ENCODE results near the gene TXN2. TPM values are rescaled to one million over a fixed set of nuclear protein-coding genes. Genes with fewer than 3 reads are reported as not detected.
A peak's percentile ranks its signal among the peaks of the same experiment; 100 is the strongest.

Gene TXN2
- total and polyA plus RNA-seq, 3 donors from 2014 or later: 92.4 to 141 (median 95.6) TPM

DNA sequence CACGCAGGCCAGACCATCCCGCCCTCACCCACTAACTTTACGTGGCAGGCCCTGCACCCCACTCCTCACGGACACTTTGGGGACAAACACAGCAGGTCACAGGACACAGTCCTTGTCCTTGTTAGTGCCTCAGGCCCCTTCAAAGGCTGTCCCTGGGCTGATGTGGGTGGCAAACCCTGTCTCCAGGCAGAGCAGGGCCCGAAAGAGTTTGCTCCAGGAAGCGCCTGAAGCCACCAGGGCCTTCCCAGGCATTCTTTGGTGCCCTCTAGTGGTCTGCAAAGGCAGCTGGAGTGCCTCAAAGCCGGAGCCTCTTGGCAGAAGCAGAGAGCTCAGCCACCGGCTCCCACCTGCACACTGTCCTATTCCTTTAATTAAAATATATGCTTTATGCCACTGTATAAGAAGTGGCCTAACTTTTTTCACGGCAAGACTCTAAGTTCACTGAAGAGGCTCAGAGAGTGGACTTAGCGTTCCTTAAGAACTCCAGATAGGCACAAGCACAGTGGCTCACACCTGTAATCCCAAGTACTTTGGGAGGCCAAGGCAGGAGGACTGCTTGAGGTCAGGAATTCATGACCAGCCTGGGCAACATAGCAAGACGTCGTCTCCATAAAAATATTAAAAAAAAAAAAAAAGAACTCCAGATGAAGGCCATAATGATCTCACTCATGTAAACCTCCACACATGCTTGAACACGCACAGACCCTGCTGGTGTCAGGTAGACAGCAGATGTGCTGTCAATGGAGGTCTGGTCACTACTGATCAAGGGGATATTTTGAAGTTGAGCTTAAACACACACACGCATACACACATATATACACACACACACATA is 11.1 kb downstream of the TXN2 start:
- Histone ChIP-seq H3K36me3 (ENCODE audit: low read depth, missing control alignments) (peaks cover 1% of the 10 kb centered on the region), H3K27me3 (no peaks in the 10 kb centered on the region), H3K9me3 (no peaks in the 10 kb centered on the region), H3K4me3 (no peak overlapping the region), H3K27ac (peak overlapping the region; percentile 50 to 60), H3K4me1 (peaks cover 12% of the 10 kb centered on the region)
- 43 to 54% methylated on average over 11 to 14 of the region's 14 CpGs for WGBS, 2 donors
- peak; percentile 85 for DNase-seq
- no peak for TF ChIP-seq POLR2A (IDR thresholded peaks at IDR 0.05)
- TF ChIP-seq, protein P1, sequence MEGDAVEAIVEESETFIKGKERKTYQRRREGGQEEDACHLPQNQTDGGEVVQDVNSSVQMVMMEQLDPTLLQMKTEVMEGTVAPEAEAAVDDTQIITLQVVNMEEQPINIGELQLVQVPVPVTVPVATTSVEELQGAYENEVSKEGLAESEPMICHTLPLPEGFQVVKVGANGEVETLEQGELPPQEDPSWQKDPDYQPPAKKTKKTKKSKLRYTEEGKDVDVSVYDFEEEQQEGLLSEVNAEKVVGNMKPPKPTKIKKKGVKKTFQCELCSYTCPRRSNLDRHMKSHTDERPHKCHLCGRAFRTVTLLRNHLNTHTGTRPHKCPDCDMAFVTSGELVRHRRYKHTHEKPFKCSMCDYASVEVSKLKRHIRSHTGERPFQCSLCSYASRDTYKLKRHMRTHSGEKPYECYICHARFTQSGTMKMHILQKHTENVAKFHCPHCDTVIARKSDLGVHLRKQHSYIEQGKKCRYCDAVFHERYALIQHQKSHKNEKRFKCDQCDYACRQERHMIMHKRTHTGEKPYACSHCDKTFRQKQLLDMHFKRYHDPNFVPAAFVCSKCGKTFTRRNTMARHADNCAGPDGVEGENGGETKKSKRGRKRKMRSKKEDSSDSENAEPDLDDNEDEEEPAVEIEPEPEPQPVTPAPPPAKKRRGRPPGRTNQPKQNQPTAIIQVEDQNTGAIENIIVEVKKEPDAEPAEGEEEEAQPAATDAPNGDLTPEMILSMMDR (IDR thresholded peaks at IDR 0.05): peak; percentile 77 to 90 (median 85)
- intact Hi-C loops (cut with DNase I; ENCODE audit: low total_unique reads): loop anchor here (5.0 kb wide), 1 partner anchor 168 kb away; no protein-coding TSS in a partner anchor

DNA sequence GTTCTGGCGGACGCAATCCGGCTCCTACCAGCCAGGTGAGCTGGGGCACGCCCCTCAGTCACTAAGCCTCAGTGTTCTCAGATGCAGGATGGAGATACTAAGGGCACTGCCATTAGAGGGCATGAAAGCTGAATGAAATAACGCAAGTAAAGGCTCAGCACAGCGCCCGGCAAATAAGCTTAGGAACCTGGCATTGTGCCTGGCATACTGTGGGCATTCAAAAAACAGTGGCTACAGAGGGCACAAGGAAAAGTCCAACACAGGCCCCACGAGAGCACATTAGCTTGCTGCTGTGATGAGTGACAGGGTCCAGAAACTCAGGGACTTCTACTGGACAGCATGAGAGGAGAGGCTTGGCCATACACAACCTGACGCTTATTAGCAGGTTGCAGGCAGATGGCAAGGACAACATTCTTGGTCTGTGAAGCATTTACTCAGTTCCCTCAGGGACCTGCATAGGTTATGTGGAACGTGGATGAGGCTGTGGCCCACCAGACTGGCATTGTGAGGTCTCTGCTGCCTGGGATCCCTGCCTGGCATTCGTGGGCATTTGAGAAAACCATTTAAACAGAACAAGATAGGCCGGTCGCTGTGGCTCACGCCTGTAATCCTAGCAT is 12.2 kb downstream of the TXN2 start:
- intact Hi-C loops (cut with DNase I; ENCODE audit: low total_unique reads): no loop called here
- no peaks in the 10 kb centered on the region for H3K27me3 ChIP-seq
- peaks cover 18% of the 10 kb centered on the region for H3K4me1 ChIP-seq
- no peak overlapping the region for H3K4me3 ChIP-seq
- H3K36me3 ChIP-seq (ENCODE audit: low read depth, missing control alignments): no peaks in the 10 kb centered on the region
- TF ChIP-seq, protein P1 (IDR thresholded peaks at IDR 0.05): no peak
- TF ChIP-seq POLR2A (IDR thresholded peaks at IDR 0.05): no peak
- H3K27ac ChIP-seq: no peak overlapping the region
- no peak for DNase-seq
- WGBS, 2 donors: 84 to 90% methylated on average over 10 to 14 of the region's 14 CpGs
- no peaks in the 10 kb centered on the region for H3K9me3 ChIP-seq

DNA sequence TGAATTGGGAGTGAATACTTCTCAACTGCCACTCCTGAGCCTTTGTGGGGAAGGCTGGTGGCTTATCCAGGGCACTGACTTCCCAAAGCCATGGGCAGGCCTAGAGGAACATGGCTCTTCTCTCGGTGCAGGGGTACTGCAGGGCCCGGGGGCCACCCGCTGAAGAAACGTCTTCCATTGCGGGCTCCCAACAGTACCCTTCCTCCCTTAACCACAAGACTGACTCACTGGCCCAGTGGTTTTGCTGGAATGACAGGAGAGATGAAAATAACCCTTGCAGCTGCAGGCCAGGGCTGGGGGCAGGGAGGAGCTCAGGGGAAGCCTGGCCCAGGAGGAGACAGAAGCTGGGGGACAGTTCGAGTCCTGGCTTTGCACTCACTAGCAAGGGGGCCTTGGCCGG is 13.5 kb downstream of the TXN2 start:
- H3K4me3 ChIP-seq: no peak overlapping the region
- 71 to 84% methylated on average over 4 to 7 of the region's 7 CpGs for WGBS, 2 donors
- peaks cover 18% of the 10 kb centered on the region for H3K4me1 ChIP-seq
- TF ChIP-seq, protein P1 (IDR thresholded peaks at IDR 0.05): no peak
- no peak for TF ChIP-seq POLR2A (IDR thresholded peaks at IDR 0.05)
- no peak overlapping the region for H3K27ac ChIP-seq
- no peak for DNase-seq
- intact Hi-C loops (cut with DNase I; ENCODE audit: low total_unique reads): no loop called here
- no peaks in the 10 kb centered on the region for H3K9me3 ChIP-seq
- H3K27me3 ChIP-seq: no peaks in the 10 kb centered on the region
- H3K36me3 ChIP-seq (ENCODE audit: low read depth, missing control alignments): no peaks in the 10 kb centered on the region

DNA sequence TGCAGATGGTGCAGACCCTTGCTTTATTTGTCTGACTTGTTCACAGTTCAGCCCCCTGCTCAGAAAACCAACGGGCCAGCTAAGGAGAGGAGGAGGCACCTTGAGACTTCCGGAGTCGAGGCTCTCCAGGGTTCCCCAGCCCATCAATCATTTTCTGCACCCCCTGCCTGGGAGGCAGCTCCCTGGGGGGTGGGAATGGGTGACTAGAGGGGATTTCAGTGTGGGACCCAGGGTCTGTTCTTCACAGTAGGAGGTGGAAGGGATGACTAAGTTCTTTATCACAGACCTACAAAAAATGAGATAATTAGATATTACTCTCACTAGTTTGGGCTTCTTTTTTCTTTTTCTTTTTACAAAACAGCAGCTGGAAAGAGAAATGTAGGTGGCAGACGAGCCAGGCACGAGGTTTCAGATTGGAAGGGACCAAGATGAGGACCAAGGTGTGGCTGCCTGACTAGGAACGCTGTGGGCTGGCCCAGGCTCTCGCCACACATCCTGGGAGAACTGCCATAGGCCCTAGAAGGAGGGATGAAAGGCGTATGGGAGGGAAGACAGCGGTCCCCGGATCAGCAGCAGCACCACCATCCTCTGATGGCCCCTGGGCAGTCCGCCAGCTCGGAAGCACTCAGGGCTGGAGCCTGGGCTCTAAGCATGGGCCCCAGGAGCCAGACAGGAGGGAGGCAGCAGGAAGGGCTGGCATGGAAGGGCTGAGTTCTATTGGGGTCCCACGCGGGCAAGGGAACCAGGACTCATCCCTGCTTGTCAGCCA is 14.2 kb downstream of the TXN2 start:
- H3K36me3 ChIP-seq (ENCODE audit: low read depth, missing control alignments): no peaks in the 10 kb centered on the region
- 77 to 81% methylated on average over 14 of the region's 14 CpGs for WGBS, 2 donors
- no peaks in the 10 kb centered on the region for H3K9me3 ChIP-seq
- TF ChIP-seq, protein P1 (IDR thresholded peaks at IDR 0.05): no peak
- no peak for TF ChIP-seq POLR2A (IDR thresholded peaks at IDR 0.05)
- intact Hi-C loops (cut with DNase I; ENCODE audit: low total_unique reads): no loop called here
- H3K4me1 ChIP-seq: peaks cover 18% of the 10 kb centered on the region
- no peak for DNase-seq
- H3K4me3 ChIP-seq: no peak overlapping the region
- H3K27me3 ChIP-seq: no peaks in the 10 kb centered on the region
- peak overlapping the region in 1 of 2 donors; percentile 24 for H3K27ac ChIP-seq
